KMS-11 (cell line): ENCODE results near the gene THOC5.

ENCODE experiments used
- H2AFZ ChIP-seq: fragments of 200-600 bp; sonication (generic); 2 replicates; pipeline ENCODE4 v1.6.1; 2016; ENCODE audit warnings: antibody characterized with exemption, mixed run types, low read depth
- H3K27ac ChIP-seq: fragments of 200-600 bp; sonication (generic); 2 replicates; pipeline ENCODE4 v1.6.1; 2016; ENCODE audit warnings: mild to moderate bottlenecking, mixed run types
- H3K27me3 ChIP-seq: fragments of 200-600 bp; sonication (generic); 2 replicates; pipeline ENCODE4 v1.6.1; 2017; ENCODE audit warnings: mild to moderate bottlenecking, low read depth, mixed run types, moderate library complexity; ENCODE audit not compliant: insufficient read depth
- H3K36me3 ChIP-seq: fragments of 200-600 bp; sonication (generic); 2 replicates; pipeline ENCODE4 v1.6.1; 2017; ENCODE audit warnings: mild to moderate bottlenecking, mixed run types; ENCODE audit not compliant: insufficient read depth
- H3K4me1 ChIP-seq: fragments of 200-600 bp; sonication (generic); 2 replicates; pipeline ENCODE4 v1.6.1; 2016; ENCODE audit warnings: mild to moderate bottlenecking, low read depth, mixed run types; ENCODE audit not compliant: poor library complexity, severe bottlenecking
- H3K4me2 ChIP-seq: fragments of 200-600 bp; sonication (generic); 2 replicates; pipeline ENCODE4 v1.7.0; 2016; ENCODE audit warnings: mild to moderate bottlenecking, mixed run types
- H3K4me3 ChIP-seq: fragments of 200-600 bp; sonication (generic); IDR thresholded peaks from 2 replicates; pipeline ENCODE4 v1.6.1; 2017; ENCODE audit warnings: low read depth, low read length, mixed read lengths; ENCODE audit not compliant: insufficient read depth
- H3K79me2 ChIP-seq: fragments of 200-600 bp; sonication (generic); 2 replicates; pipeline ENCODE4 v1.6.1; 2016; ENCODE audit warnings: low read depth, mixed run types; ENCODE audit not compliant: insufficient read depth
- H3K9ac ChIP-seq: fragments of 200-600 bp; sonication (generic); 2 replicates; pipeline ENCODE4 v1.6.1; 2016; ENCODE audit warnings: mild to moderate bottlenecking, mixed run types
- H4K20me1 ChIP-seq: fragments of 200-600 bp; sonication (generic); 2 replicates; pipeline ENCODE4 v1.6.1; 2016; ENCODE audit warnings: mild to moderate bottlenecking, mixed run types; ENCODE audit not compliant: insufficient read depth
- TF ChIP-seq, protein P1 (sequence below): fragments of 200-600 bp; sonication (generic); conservative IDR thresholded peaks from 2 replicates; pipeline ENCODE4 v1.6.1; 2017; ENCODE audit warnings: low read depth, mild to moderate bottlenecking, antibody characterized with exemption, low read length, moderate library complexity, mixed read lengths

THOC5 gene

GRCh38 chr22:29456211-29456671 lies 97.3 kb downstream of the THOC5 start:
- peaks cover 6% of the 10 kb centered on the region for H3K4me1 ChIP-seq
- TF ChIP-seq, protein P1, sequence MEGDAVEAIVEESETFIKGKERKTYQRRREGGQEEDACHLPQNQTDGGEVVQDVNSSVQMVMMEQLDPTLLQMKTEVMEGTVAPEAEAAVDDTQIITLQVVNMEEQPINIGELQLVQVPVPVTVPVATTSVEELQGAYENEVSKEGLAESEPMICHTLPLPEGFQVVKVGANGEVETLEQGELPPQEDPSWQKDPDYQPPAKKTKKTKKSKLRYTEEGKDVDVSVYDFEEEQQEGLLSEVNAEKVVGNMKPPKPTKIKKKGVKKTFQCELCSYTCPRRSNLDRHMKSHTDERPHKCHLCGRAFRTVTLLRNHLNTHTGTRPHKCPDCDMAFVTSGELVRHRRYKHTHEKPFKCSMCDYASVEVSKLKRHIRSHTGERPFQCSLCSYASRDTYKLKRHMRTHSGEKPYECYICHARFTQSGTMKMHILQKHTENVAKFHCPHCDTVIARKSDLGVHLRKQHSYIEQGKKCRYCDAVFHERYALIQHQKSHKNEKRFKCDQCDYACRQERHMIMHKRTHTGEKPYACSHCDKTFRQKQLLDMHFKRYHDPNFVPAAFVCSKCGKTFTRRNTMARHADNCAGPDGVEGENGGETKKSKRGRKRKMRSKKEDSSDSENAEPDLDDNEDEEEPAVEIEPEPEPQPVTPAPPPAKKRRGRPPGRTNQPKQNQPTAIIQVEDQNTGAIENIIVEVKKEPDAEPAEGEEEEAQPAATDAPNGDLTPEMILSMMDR: no peak
- no peaks in the 10 kb centered on the region for H3K36me3 ChIP-seq
- no peaks in the 10 kb centered on the region for H3K27me3 ChIP-seq
- no peak overlapping the region for H3K27ac ChIP-seq
- no peaks in the 10 kb centered on the region for H4K20me1 ChIP-seq
- no peak overlapping the region for H3K4me2 ChIP-seq
- H3K9ac ChIP-seq: no peak overlapping the region
- no peaks in the 10 kb centered on the region for H3K79me2 ChIP-seq
- no peak overlapping the region for H3K4me3 ChIP-seq
- no peak overlapping the region for H2AFZ ChIP-seq
